HTERT RPE-1 (cell line): Measurements from ENCODE around the gene MYLK3.

Experiments used
- in situ Hi-C: fragments of 300-500 bp; cut with MboI; formaldehyde crosslinking; loops from 4 replicates; pipeline ENCODE4 v1.14.3; 2020; ENCODE audit warnings: low sequenced_read_pairs

Gene MYLK3

GRCh38 chr16:46759309-46759708 is 11.2 kb upstream of the MYLK3 start:
- in situ Hi-C loops = no loop called here

DNA sequence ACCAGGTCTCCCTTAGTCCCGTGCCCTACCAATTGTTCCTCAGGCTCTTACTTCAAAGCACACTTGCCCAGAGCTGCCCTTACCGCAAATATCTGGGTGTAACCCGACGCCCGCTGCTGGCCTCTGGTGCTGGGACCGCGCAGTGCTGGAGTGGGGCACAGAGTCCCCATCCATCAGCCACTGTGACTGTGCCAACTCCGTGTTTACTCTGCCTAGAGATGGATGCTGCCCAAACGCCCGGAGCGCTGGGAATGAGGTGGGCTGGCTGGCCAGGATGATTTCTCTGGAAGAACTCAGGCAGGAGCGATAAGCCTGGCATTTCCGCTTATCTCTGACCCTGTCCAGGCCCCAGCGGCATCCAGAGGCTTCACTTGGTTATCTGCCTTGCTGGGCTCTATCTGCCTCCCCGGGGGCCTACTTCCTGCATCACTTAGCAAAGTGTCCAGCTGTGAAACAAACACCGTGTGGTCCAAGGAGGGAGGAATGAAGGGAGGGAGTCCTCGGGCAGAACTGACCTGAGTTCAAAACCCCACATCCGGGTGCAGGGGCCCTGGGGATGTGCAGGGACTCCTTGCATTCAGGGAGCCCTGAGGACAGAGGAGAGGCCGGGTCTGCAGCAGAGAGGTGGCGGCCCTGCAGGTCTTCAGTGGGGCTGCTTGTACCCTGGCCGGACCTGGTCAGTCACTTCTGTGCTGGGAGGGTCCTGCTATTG is 9.4 kb upstream of the MYLK3 start:
- in situ Hi-C loops = no loop called here

DNA sequence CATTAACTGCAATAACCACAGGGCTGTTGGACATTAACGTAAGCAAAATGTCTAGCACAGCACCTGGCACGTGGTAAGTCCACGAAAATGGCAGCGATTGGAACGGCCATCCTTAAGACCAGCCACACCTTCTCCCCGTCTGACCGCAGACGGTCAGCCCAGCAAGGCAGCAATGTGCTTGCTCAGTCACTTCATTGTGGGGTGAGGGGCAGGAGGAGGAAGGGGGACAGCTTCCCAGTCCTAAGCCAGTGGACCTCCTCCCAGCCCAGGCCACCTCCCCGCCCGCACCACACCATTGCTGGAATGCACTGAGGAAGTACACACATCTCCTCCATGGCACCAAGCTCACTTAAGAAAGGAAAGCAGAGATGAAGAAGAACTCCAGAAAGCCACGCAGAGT is 8.6 kb upstream of the MYLK3 start:
- in situ Hi-C loops = no loop called here

GRCh38 chr16:46753015-46753414 is 4.9 kb upstream of the MYLK3 start:
- in situ Hi-C loops = no loop called here

- in situ Hi-C loops = no loop called here
These were observed 3.2 kb upstream of the MYLK3 start for GRCh38 chr16:46751381-46751780.

- in situ Hi-C loops = no loop called here
These were observed 896 bp upstream of the MYLK3 start for GRCh38 chr16:46748775-46749705.

- in situ Hi-C loops = no loop called here
These were observed 1.0 kb downstream of the MYLK3 start for GRCh38 chr16:46746821-46747776.

GRCh38 chr16:46745617-46746016 is 2.5 kb downstream of the MYLK3 start:
- in situ Hi-C loops = no loop called here

DNA sequence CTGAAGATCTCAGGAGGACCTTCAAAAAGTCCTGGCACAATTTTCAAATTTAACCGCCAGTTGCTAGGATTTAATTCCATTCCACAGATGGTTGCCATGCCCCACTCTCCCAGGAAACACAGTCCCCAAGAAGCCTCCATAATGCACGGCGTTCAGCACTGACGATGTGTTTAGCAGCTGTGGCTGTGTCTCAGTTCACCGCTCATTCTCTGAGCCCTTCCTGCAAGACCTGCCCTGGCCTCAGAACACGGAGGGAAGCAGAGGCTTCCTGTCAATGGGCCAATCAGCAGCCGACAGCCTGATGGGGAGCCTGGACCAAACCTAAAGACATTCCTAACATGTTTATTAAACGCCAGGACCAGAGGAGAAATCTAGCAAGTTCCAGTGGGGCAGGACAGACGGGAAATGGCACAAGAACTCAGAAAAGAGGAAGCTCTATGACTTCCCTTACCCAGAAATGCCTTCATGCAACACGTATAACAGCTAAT is 4.9 kb downstream of the MYLK3 start:
- in situ Hi-C loops = no loop called here

GRCh38 chr16:46739934-46740333 is 8.2 kb downstream of the MYLK3 start:
- in situ Hi-C loops = no loop called here

DNA sequence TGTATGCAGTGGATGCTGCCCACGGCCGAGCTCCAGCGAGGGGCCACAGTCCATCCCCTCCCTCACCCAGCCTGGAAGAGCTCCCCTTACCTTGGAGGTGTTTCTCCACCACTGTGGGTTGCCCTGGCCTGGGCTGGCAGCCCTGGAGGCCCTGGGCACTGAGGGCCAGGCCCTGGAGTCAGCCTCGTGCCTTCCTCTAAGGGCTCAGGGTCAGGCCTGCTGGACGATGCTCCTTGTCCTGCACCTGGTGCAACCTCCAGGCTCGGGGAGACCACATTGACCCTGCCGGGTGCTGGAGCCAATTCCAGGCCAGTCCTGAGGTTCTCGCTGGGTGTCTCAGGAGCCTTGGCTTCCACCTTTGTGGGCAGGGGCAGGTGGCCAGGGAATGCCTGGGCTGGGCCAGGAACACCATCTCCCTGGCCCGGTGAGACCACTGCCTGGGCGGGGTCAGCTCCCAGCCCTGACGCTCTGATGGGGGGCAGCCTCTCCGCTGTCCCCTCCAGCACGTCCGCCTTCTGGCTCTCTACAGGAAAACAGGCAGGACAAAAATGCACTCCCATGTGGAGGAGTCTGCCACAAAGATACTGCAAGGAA is 10.4 kb downstream of the MYLK3 start:
- in situ Hi-C loops = no loop called here

DNA sequence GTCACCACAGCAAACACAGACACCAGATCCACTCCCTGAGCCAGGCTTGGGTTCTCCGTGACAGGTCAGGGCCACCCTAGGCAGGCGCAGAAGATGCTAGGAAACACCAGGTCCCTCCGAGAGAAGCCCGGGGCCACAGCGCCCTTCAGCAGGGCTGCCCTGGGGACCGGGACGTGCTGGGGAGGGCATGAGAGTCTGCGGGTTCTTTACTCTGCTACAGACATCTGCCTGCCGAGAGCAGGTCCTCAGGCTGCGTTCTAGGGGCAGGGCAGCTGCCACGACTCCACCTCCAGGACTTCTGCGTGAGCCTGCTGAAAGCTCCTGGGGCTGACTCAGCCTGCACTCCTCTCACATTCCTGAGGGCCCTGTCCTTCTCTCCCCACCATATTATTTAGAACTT is 11.4 kb downstream of the MYLK3 start:
- in situ Hi-C loops = no loop called here

DNA sequence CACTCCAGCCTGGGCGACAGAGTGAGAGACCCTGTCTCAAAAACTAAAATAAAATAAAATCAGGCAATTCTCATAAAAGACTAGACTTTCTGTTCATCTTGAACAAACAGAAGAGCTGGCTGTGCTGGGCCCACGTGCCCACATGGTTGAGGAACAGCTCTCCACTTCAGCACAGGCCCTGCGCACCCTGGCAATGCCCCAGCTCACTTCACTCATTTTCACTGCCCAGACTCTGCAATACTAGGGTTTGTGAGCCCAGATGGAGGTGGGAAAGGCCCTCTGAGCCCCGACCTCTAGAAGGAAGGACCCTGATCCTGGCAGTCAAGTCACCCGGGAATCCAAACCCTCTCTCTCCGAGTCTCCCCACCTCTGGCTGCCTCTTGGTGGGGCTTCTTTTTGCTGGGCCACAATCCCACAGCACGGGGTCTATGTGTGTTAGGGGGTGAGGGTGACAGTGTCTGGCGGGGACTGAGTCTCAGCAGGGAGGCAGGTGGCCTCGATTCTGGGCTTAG is 14.8 kb downstream of the MYLK3 start:
- in situ Hi-C loops = no loop called here

GRCh38 chr16:46732561-46732960 is 15.6 kb downstream of the MYLK3 start:
- in situ Hi-C loops = no loop called here

DNA sequence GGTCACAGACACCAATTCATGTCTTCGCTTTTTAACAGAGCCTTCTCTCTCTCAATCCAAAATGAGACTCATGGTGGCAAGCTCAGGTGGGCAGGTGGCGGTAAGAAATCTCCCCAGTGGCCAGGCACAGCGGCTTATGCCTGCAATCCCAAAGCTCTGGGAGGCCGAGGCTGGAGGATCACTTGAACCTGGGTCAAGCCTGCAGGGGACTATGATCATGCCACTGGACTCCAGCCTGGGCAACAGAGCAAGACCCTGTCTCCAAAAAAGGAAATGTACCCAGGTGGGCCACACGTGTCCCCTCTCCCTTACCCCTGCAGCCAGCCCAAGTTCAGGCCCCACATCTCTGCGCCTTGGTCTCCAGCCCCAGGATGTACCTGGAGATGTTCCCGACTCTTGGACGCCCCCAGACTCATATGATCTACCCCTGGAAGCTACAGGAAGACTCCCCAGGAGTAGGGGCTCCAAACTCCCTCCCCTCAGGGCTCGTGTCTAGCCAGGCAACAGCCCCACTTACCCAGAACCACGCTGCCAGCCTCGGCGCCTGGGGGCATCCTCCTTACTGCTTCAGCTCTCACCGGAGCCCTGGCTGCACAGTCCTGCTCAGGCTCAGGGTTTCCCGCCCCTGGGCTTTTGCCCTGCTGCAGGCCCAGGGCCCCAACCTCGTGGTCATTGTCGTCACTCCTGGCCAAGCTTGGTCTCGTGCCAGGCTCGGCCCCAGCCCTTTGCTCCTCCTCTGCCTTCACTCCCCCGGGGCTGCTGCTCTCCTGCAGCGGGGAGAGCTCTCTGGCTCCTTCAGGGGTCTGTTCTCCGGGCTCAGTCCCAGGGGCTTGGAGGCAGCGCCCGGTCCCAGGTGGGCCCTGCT is 16.2 kb downstream of the MYLK3 start:
- in situ Hi-C loops = no loop called here

DNA sequence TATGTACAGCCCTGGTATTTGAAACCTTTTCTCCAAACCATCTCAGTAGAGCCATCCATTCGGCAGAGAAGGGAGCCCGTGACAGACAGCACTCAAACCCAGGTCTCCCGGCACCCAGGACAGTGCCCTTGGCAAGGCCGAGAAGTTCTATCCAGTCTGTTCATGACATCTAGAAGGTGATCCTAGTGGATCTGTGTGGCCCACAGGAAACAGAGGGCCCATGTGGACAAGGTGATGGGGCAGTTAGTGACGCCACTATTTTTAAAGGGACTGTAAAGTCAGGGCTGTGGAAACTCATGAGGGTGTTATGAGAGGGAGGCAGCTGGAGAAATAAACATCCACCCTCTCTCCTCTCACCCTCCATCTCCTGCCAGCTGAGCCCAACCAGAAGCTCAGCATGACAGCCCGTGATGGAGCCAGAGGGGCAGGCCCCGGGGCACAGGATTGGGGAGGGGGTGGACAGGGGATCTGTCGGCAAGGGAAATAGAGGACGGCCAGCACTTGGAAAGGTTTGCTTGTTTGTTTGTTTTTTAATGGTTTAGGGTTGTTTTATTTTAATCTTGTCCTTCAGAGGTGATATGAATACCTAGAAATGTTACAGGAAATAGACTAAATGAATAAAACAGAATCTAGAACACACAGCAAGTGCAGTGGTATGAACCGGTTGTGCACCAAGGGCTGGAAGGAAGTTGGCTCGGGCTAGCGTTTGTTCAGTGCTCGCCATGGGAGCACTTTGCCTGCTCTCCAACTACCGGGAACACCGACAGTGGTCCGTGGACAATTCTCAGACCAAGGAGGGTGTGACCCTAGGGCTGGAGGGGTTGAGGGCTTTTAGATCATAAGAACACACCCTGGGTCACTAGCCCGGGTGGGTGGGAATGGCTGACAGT is 17.1 kb downstream of the MYLK3 start:
- in situ Hi-C loops = no loop called here

- in situ Hi-C loops = no loop called here
These were observed 18.0 kb downstream of the MYLK3 start for GRCh38 chr16:46730126-46730525.

DNA sequence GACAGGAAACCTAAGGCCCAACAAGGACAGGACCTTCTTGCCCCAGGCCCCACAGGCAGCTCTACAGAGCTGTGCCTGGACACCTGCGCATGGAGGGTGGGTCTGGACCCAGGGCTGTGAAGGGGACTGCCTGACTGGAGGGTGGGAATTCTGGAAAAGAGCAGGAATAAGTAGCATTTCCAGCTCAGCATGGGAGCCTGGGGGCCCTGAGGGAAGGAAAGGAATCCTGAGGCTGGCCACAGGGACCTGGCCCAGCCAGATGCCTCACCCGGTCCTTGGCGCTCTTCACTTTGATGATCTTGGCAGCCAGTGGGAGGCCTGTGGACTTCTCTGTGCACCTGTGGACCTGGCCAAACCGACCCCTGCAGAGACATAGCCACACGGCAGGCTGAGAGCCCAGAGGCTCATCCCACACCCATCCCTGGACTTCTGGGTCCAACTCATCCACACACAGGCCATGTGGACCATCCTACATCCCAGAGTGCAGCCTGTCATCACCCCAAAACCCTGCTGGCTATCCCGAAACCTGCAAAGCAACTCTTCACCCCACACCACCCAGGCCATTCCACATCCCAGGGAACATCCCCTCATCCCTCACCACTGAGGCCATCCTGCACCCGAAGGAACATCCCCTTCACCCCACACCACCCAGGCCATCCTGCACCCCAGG is 18.7 kb downstream of the MYLK3 start:
- in situ Hi-C loops = no loop called here
